Measurements from ENCODE around the gene SH3D21.

Gene SH3D21

GRCh38 chr1:36284517-36284916 lies 21.7 kb upstream of the SH3D21 start:
- Histone ChIP-seq H2BK12ac (ENCODE audit: low read length in 2 of 2) (no peak overlapping the region), H2AFZ (ENCODE audit: low read depth, low read length) (no peak overlapping the region), H3K79me1 (replicated peaks; ENCODE audit: low read length, poor library complexity, severe bottlenecking) (peaks cover 8% of the 10 kb centered on the region), H4K91ac (ENCODE audit: low read length) (no peak overlapping the region), H2BK15ac (ENCODE audit: low read depth, poor library complexity, severe bottlenecking) (no peak overlapping the region), H3K18ac (ENCODE audit: low read depth in 1 of 2, low read length in 2 of 2) (no peak overlapping the region), H3K4me2 (ENCODE audit: low read length, poor library complexity, severe bottlenecking) (no peak overlapping the region), H3K4me1 (ENCODE audit: control insufficient read depth, insufficient read depth, low read depth, low read length) (no peaks in the 10 kb centered on the region), H3K9ac (ENCODE audit: low read length) (peak overlapping the region; percentile 55), H2AK5ac (ENCODE audit: low read length, severe bottlenecking) (no peak overlapping the region), H2BK5ac (ENCODE audit: low read depth, low read length, poor library complexity, severe bottlenecking) (no peak overlapping the region), H3K36me3 (ENCODE audit: control insufficient read depth in 1 of 2, insufficient read depth in 2 of 2, low read depth in 1 of 2, low read length in 2 of 2) (peaks cover 16 to 70% of the 10 kb centered on the region in 2 experiments), H3K23ac (ENCODE audit: low read length in 2 of 2) (no peak overlapping the region), H3K4ac (ENCODE audit: low read depth in 1 of 2, low read length in 2 of 2) (no peak overlapping the region), H4K8ac (ENCODE audit: low read length) (no peak overlapping the region), H3K27me3 (ENCODE audit: control insufficient read depth in 1 of 2, insufficient read depth in 1 of 2, low read length in 2 of 2) (no peaks in the 10 kb centered on the region), H2BK120ac (ENCODE audit: low read depth, low read length) (no peak overlapping the region), H3K9me3 (ENCODE audit: control insufficient read depth, low read length) (no peaks in the 10 kb centered on the region), H3K14ac (ENCODE audit: low read length in 2 of 2) (no peak overlapping the region), H3K27ac (ENCODE audit: low read length, poor library complexity, severe bottlenecking) (no peak overlapping the region), H3K4me3 (ENCODE audit: insufficient read depth in 1 of 2, low read depth in 1 of 2, low read length in 2 of 2) (no peak overlapping the region)
- DNase-seq, result no peak
- WGBS, result no CpG with 5 or more reads among the region's 1 CpG

- H2AFZ ChIP-seq (ENCODE audit: low read depth, low read length), result no peak overlapping the region
- H3K9me3 ChIP-seq (ENCODE audit: control insufficient read depth, low read length), result no peaks in the 10 kb centered on the region
- no peak overlapping the region for H2BK120ac ChIP-seq (ENCODE audit: low read depth, low read length)
- no peak overlapping the region for H3K27ac ChIP-seq (ENCODE audit: low read length, poor library complexity, severe bottlenecking)
- no peak overlapping the region for H3K14ac ChIP-seq (ENCODE audit: low read length in 2 of 2)
- H3K23ac ChIP-seq (ENCODE audit: low read length in 2 of 2), result no peak overlapping the region
- no peak overlapping the region for H2AK5ac ChIP-seq (ENCODE audit: low read length, severe bottlenecking)
- H3K79me1 ChIP-seq (replicated peaks; ENCODE audit: low read length, poor library complexity, severe bottlenecking), result peaks cover 14% of the 10 kb centered on the region
- peak overlapping the region; percentile 85 for H3K9ac ChIP-seq (ENCODE audit: low read length)
- peaks cover 3% of the 10 kb centered on the region for H3K4me1 ChIP-seq (ENCODE audit: control insufficient read depth, insufficient read depth, low read depth, low read length)
- H3K36me3 ChIP-seq (ENCODE audit: control insufficient read depth in 1 of 2, insufficient read depth in 2 of 2, low read depth in 1 of 2, low read length in 2 of 2), result peaks cover 26 to 78% of the 10 kb centered on the region in 2 experiments
- DNase-seq, result peak; percentile 89
- H3K4me2 ChIP-seq (ENCODE audit: low read length, poor library complexity, severe bottlenecking), result no peak overlapping the region
- no peaks in the 10 kb centered on the region for H3K27me3 ChIP-seq (ENCODE audit: control insufficient read depth in 1 of 2, insufficient read depth in 1 of 2, low read length in 2 of 2)
- no peak overlapping the region for H2BK5ac ChIP-seq (ENCODE audit: low read depth, low read length, poor library complexity, severe bottlenecking)
- no peak overlapping the region for H4K91ac ChIP-seq (ENCODE audit: low read length)
- H4K8ac ChIP-seq (ENCODE audit: low read length), result no peak overlapping the region
- peak overlapping the region in 1 of 2 experiments; percentile 57 for H3K4me3 ChIP-seq (ENCODE audit: insufficient read depth in 1 of 2, low read depth in 1 of 2, low read length in 2 of 2)
- no peak overlapping the region for H3K4ac ChIP-seq (ENCODE audit: low read depth in 1 of 2, low read length in 2 of 2)
- no peak overlapping the region for H2BK15ac ChIP-seq (ENCODE audit: low read depth, poor library complexity, severe bottlenecking)
- H2BK12ac ChIP-seq (ENCODE audit: low read length in 2 of 2), result no peak overlapping the region
- H3K18ac ChIP-seq (ENCODE audit: low read depth in 1 of 2, low read length in 2 of 2), result no peak overlapping the region
- 82% methylated on average over 5 of the region's 7 CpGs for WGBS
Observed at GRCh38 chr1:36285443-36286101, 20.6 kb upstream of the SH3D21 start.

- H3K27me3 ChIP-seq (ENCODE audit: control insufficient read depth in 1 of 2, insufficient read depth in 1 of 2, low read length in 2 of 2), result no peaks in the 10 kb centered on the region
- H3K14ac ChIP-seq (ENCODE audit: low read length in 2 of 2), result no peak overlapping the region
- H3K4ac ChIP-seq (ENCODE audit: low read depth in 1 of 2, low read length in 2 of 2), result no peak overlapping the region
- no peak overlapping the region for H2AFZ ChIP-seq (ENCODE audit: low read depth, low read length)
- H2BK120ac ChIP-seq (ENCODE audit: low read depth, low read length), result no peak overlapping the region
- H3K18ac ChIP-seq (ENCODE audit: low read depth in 1 of 2, low read length in 2 of 2), result no peak overlapping the region
- H2BK5ac ChIP-seq (ENCODE audit: low read depth, low read length, poor library complexity, severe bottlenecking), result no peak overlapping the region
- 96% methylated on average over 13 of the region's 13 CpGs for WGBS
- no peak overlapping the region for H2AK5ac ChIP-seq (ENCODE audit: low read length, severe bottlenecking)
- H3K4me2 ChIP-seq (ENCODE audit: low read length, poor library complexity, severe bottlenecking), result no peak overlapping the region
- peaks cover 34 to 91% of the 10 kb centered on the region in 2 experiments for H3K36me3 ChIP-seq (ENCODE audit: control insufficient read depth in 1 of 2, insufficient read depth in 2 of 2, low read depth in 1 of 2, low read length in 2 of 2)
- no peaks in the 10 kb centered on the region for H3K9me3 ChIP-seq (ENCODE audit: control insufficient read depth, low read length)
- no peak overlapping the region for H4K91ac ChIP-seq (ENCODE audit: low read length)
- DNase-seq, result no peak
- peaks cover 5% of the 10 kb centered on the region for H3K4me1 ChIP-seq (ENCODE audit: control insufficient read depth, insufficient read depth, low read depth, low read length)
- H3K27ac ChIP-seq (ENCODE audit: low read length, poor library complexity, severe bottlenecking), result no peak overlapping the region
- no peak overlapping the region for H2BK15ac ChIP-seq (ENCODE audit: low read depth, poor library complexity, severe bottlenecking)
- H4K8ac ChIP-seq (ENCODE audit: low read length), result no peak overlapping the region
- peak overlapping the region; percentile 85 for H3K9ac ChIP-seq (ENCODE audit: low read length)
- H3K4me3 ChIP-seq (ENCODE audit: insufficient read depth in 1 of 2, low read depth in 1 of 2, low read length in 2 of 2), result no peak overlapping the region
- no peak overlapping the region for H3K23ac ChIP-seq (ENCODE audit: low read length in 2 of 2)
- H3K79me1 ChIP-seq (replicated peaks; ENCODE audit: low read length, poor library complexity, severe bottlenecking), result peaks cover 21% of the 10 kb centered on the region
- no peak overlapping the region for H2BK12ac ChIP-seq (ENCODE audit: low read length in 2 of 2)
Observed at GRCh38 chr1:36286802-36287201, 19.4 kb upstream of the SH3D21 start.

GRCh38 chr1:36287595-36287994 lies 18.6 kb upstream of the SH3D21 start:
- 98% methylated on average over 5 of the region's 5 CpGs for WGBS
- peaks cover 38 to 95% of the 10 kb centered on the region in 2 experiments for H3K36me3 ChIP-seq (ENCODE audit: control insufficient read depth in 1 of 2, insufficient read depth in 2 of 2, low read depth in 1 of 2, low read length in 2 of 2)
- H3K4ac ChIP-seq (ENCODE audit: low read depth in 1 of 2, low read length in 2 of 2), result no peak overlapping the region
- no peak overlapping the region for H2BK120ac ChIP-seq (ENCODE audit: low read depth, low read length)
- H3K4me2 ChIP-seq (ENCODE audit: low read length, poor library complexity, severe bottlenecking), result no peak overlapping the region
- H3K4me3 ChIP-seq (ENCODE audit: insufficient read depth in 1 of 2, low read depth in 1 of 2, low read length in 2 of 2), result no peak overlapping the region
- no peak overlapping the region for H2AK5ac ChIP-seq (ENCODE audit: low read length, severe bottlenecking)
- H3K9ac ChIP-seq (ENCODE audit: low read length), result peak overlapping the region; percentile 85
- no peaks in the 10 kb centered on the region for H3K9me3 ChIP-seq (ENCODE audit: control insufficient read depth, low read length)
- DNase-seq, result no peak
- H2BK5ac ChIP-seq (ENCODE audit: low read depth, low read length, poor library complexity, severe bottlenecking), result no peak overlapping the region
- H3K27me3 ChIP-seq (ENCODE audit: control insufficient read depth in 1 of 2, insufficient read depth in 1 of 2, low read length in 2 of 2), result no peaks in the 10 kb centered on the region
- no peak overlapping the region for H4K91ac ChIP-seq (ENCODE audit: low read length)
- H3K23ac ChIP-seq (ENCODE audit: low read length in 2 of 2), result no peak overlapping the region
- no peak overlapping the region for H3K14ac ChIP-seq (ENCODE audit: low read length in 2 of 2)
- H2BK15ac ChIP-seq (ENCODE audit: low read depth, poor library complexity, severe bottlenecking), result no peak overlapping the region
- no peak overlapping the region for H2BK12ac ChIP-seq (ENCODE audit: low read length in 2 of 2)
- H2AFZ ChIP-seq (ENCODE audit: low read depth, low read length), result no peak overlapping the region
- peaks cover 22% of the 10 kb centered on the region for H3K79me1 ChIP-seq (replicated peaks; ENCODE audit: low read length, poor library complexity, severe bottlenecking)
- H3K27ac ChIP-seq (ENCODE audit: low read length, poor library complexity, severe bottlenecking), result no peak overlapping the region
- H3K4me1 ChIP-seq (ENCODE audit: control insufficient read depth, insufficient read depth, low read depth, low read length), result peaks cover 5% of the 10 kb centered on the region
- no peak overlapping the region for H3K18ac ChIP-seq (ENCODE audit: low read depth in 1 of 2, low read length in 2 of 2)
- no peak overlapping the region for H4K8ac ChIP-seq (ENCODE audit: low read length)
